ENCODE data around the gene KDM4C. TPM values are rescaled to one million over a fixed set of nuclear protein-coding genes. Genes with fewer than 3 reads are reported as not detected.

Gene KDM4C
- total and polyA plus RNA-seq, 2 of the 13 experiments (the other 11 are each of a cell fraction or from before 2014, with no cell fraction given), result 19.4 to 23.6 TPM

GRCh38 chr9:7144265-7145046, 386.7 kb downstream of the KDM4C start:
- Histone ChIP-seq H3K79me2 (ENCODE audit: insufficient read depth, low read length) (no peaks in the 10 kb centered on the region), H3K4me3 (replicated peaks in 1 of 3; ENCODE audit: insufficient read depth in 1 of 3, low read depth in 2 of 3, low read length in 3 of 3) (no peak overlapping the region), H3K27me3 (ENCODE audit: control insufficient read depth in 1 of 2, insufficient read depth in 2 of 2, low read length in 2 of 2) (no peaks in the 10 kb centered on the region), H3K36me3 (replicated peaks in 1 of 2; ENCODE audit: control insufficient read depth in 1 of 2, insufficient read depth in 2 of 2, low read length in 2 of 2) (peaks cover 2 to 4% of the 10 kb centered on the region in 2 experiments; a peak in 3 of 5 replicates), H3K4me2 (ENCODE audit: low read depth, low read length) (no peak overlapping the region), H3K4me1 (ENCODE audit: insufficient read depth, low read length) (no peaks in the 10 kb centered on the region), H2AFZ (ENCODE audit: low read length) (no peak overlapping the region), H3K9ac (ENCODE audit: insufficient read depth, low read depth, low read length) (no peak overlapping the region), H3K9me3 (ENCODE audit: low read length) (no peaks in the 10 kb centered on the region), H3K27ac (ENCODE audit: extremely low read length, insufficient read depth, low read length) (no peak overlapping the region), H4K20me1 (ENCODE audit: insufficient read depth, low read length) (no peaks in the 10 kb centered on the region)
- FAIRE-seq (no peak), ATAC-seq (no peak), DNase-seq (ENCODE audit: low spot score) (no peak)
- POLR2A ChIA-PET, result no interaction called here
- in situ Hi-C loops (cut with HindIII; ENCODE audit: extremely low pct_ligation_motif_present, low pct_unique_long_range_greater_than_20kb), result no loop called here
- intact Hi-C loops (cut with micrococcal nuclease; ENCODE audit: unreplicated experiment), result no loop called here
- 97% methylated on average over 10 of the region's 10 CpGs for WGBS (ENCODE audit: low lambda C conversion rate)
- TF ChIP-seq MED1 (CRISPR knock-in tag; IDR thresholded peaks at IDR 0.05), result no peak
- TF ChIP-seq MXD3 (CRISPR knock-in tag; IDR thresholded peaks at IDR 0.05), result no peak
- TF ChIP-seq KLF13 (CRISPR knock-in tag; IDR thresholded peaks at IDR 0.05), result no peak
- TF ChIP-seq HNF1B (CRISPR knock-in tag; IDR thresholded peaks at IDR 0.05), result no peak
- TF ChIP-seq DR1 (CRISPR knock-in tag; IDR thresholded peaks at IDR 0.05), result no peak
- TF ChIP-seq TRAFD1 (CRISPR knock-in tag; IDR thresholded peaks at IDR 0.05; ENCODE audit: borderline replicate concordance), result no peak
- no peak for TF ChIP-seq MTA3 (CRISPR knock-in tag; IDR thresholded peaks at IDR 0.05)
- TF ChIP-seq ZNF597 (CRISPR knock-in tag; IDR thresholded peaks at IDR 0.05), result no peak
- TF ChIP-seq ZNF160 (CRISPR knock-in tag; IDR thresholded peaks at IDR 0.05), result no peak
- TF ChIP-seq USF2 (IDR thresholded peaks at IDR 0.05; ENCODE audit: low read depth, low read length), result no peak
- TF ChIP-seq USF2 (CRISPR knock-in tag; IDR thresholded peaks at IDR 0.05; ENCODE audit: borderline replicate concordance), result no peak
- TF ChIP-seq HMG20A (CRISPR knock-in tag; IDR thresholded peaks at IDR 0.05; ENCODE audit: borderline replicate concordance), result no peak
- TF ChIP-seq SOX5 (CRISPR knock-in tag; IDR thresholded peaks at IDR 0.05; ENCODE audit: borderline replicate concordance), result no peak
- CTCF ChIA-PET (ENCODE audit: low intra/inter-chr PET ratio, low total read pairs), result no interaction called here
- BruUV-seq (replicated peaks), result no TSS peak
